Heart left ventricle (tissue), 13 donors: ENCODE measurements around the gene EFNA5.

Source experiments
- CTCF ChIP-seq, 12 donors: fragments of 200-600 bp; sonication (generic) in 4 of 12; IDR thresholded peaks; one replicate each; pipeline versions ENCODE4 v1.5.0 to v1.8.0; 2018 to 2022; ENCODE audit warnings: antibody characterized with exemption in 12 of 12, mild to moderate bottlenecking in 5 of 12
- POLR2A ChIP-seq, 2 donors: fragments of 450-650 bp; IDR thresholded peaks; one replicate each; pipeline ENCODE4 v1.6.1; 2017; ENCODE audit warnings: antibody characterized with exemption in 2 of 2, mild to moderate bottlenecking in 2 of 2, moderate library complexity in 2 of 2
- donor health status: ischemic (EF 13 %, LVEDD 7.1; RV severe dilation, severe dysfunction).
- donor health status: DM: no; HTN: yes; CAD: no.
- donor health status: DM: no; HTN: no; CAD: no.
- donor health status: ischemic (EF 25% LVEDD 6.9; RV normal size, moderate dysfunction).
- donor health status: ischemic (EF 25% LVEDD 5.7; RV mildly dilated, moderate dysfunction).
- donor health status: ischemic (EF 35%, LVEDD 5.7; RV mildly dilated, moderate dysfunction).
- donor health status: nonischemic (EF 11% LVEDD 7.7; RV severe dilation, severe dysfunction).
- donor health status: DM: yes; HTN: yes; CAD: no.
- donor health status: PGD.
- donor health status: ischemic (EF 29% LVEDD 5.4; RV normal size, mild dysfunction).
- donor health status: nonischemic (EF 23%, LVEDD 6.1; RV moderate dilation, normal function).

- TF ChIP-seq POLR2A (IDR thresholded peaks at IDR 0.05) (no peak), CTCF (IDR thresholded peaks at IDR 0.05) (no peak)
These were observed 267.3 kb downstream of the EFNA5 start for GRCh38 chr5:107403228-107403953.
